ENCODE data around the gene NPC1. TPM values are rescaled to one million over a fixed set of nuclear protein-coding genes. Genes with fewer than 3 reads are reported as not detected.

NPC1 gene
- total and polyA plus RNA-seq, 2 of the 8 experiments (the other 6 are each of a cell fraction or from before 2014, with no cell fraction given): 34.1 to 39.5 TPM

GRCh38 chr18:23573626-23574431, 12.5 kb downstream of the NPC1 start:
- Histone ChIP-seq H3K23ac (ENCODE audit: insufficient read length) (no peak overlapping the region), H2AK5ac (ENCODE audit: low read depth, low read length) (no peak overlapping the region), H3K4me3 (ENCODE audit: extremely low read depth in 1 of 4, insufficient read depth in 2 of 4, low read depth in 3 of 4, low read length in 4 of 4) (no peak overlapping the region), H3K36me3 (ENCODE audit: control insufficient read depth in 2 of 4, insufficient read depth in 4 of 4, low read length in 3 of 4) (peaks cover 0 to 25% (median 5%) of the 10 kb centered on the region in 4 experiments; a peak in 5 of 8 replicates), H3K4ac (replicated peaks; ENCODE audit: insufficient read length, low read depth, low read length) (no peak overlapping the region), H2BK120ac (replicated peaks; ENCODE audit: low read depth, low read length) (no peak overlapping the region), H2AFZ (ENCODE audit: low read length) (no peak overlapping the region), H4K91ac (replicated peaks; ENCODE audit: insufficient read length, low read length) (no peak overlapping the region), H3K4me1 (replicated peaks in 1 of 4; ENCODE audit: control insufficient read depth in 3 of 4, insufficient read depth in 4 of 4, low read length in 3 of 4) (peaks cover 0 to 4% (median 1%) of the 10 kb centered on the region in 4 experiments; a peak in 2 of 7 replicates), H4K20me1 (replicated peaks in 1 of 2; ENCODE audit: control insufficient read depth in 1 of 2, insufficient read depth in 2 of 2, low read length in 2 of 2) (peaks cover 0 to 2% of the 10 kb centered on the region in 2 experiments), H3K27me3 (replicated peaks in 1 of 4; ENCODE audit: control insufficient read depth in 3 of 4, extremely low read depth in 1 of 4, insufficient read depth in 3 of 4, low read length in 3 of 4) (no peaks in the 10 kb centered on the region), H4K5ac (ENCODE audit: insufficient read length, low read depth, low read length) (no peak overlapping the region), H2BK15ac (ENCODE audit: low read length) (no peak overlapping the region), H2BK5ac (ENCODE audit: low read depth, low read length) (no peak overlapping the region), H3K79me2 (ENCODE audit: control insufficient read depth in 1 of 2, insufficient read depth in 2 of 2, low read length in 2 of 2) (peaks cover 0 to 9% of the 10 kb centered on the region in 2 experiments; a peak in 2 of 4 replicates), H2BK12ac (ENCODE audit: low read depth, low read length) (no peak overlapping the region), H3K14ac (ENCODE audit: insufficient read length) (no peak overlapping the region), H3K23me2 (ENCODE audit: low read depth, low read length) (no peaks in the 10 kb centered on the region), H3K56ac (replicated peaks; ENCODE audit: insufficient read length, low read depth, low read length) (no peak overlapping the region), H3K79me1 (ENCODE audit: low read depth, low read length) (peaks cover 4% of the 10 kb centered on the region), H3K9me3 (ENCODE audit: insufficient read depth in 2 of 2, low read depth in 1 of 2, low read length in 1 of 2) (no peaks in the 10 kb centered on the region), H3K4me2 (ENCODE audit: insufficient read depth in 1 of 2, low read depth in 2 of 2, low read length in 2 of 2) (no peak overlapping the region), H4K8ac (ENCODE audit: extremely low read depth, insufficient read depth, low read length) (no peak overlapping the region), H3K27ac (ENCODE audit: low read depth, low read length) (no peak overlapping the region), H3K18ac (ENCODE audit: extremely low read depth, low read length) (no peak overlapping the region), H3K9ac (replicated peaks in 1 of 4; ENCODE audit: extremely low read depth in 1 of 4, low read depth in 3 of 4, low read length in 3 of 4) (no peak overlapping the region), H2BK20ac (ENCODE audit: low read length) (no peak overlapping the region)
- FAIRE-seq: no peak
- 61% methylated on average over 6 of the region's 6 CpGs; no CpG with 5 or more reads in 1 of the 2 experiments for WGBS, 2 experiments (ENCODE audit: extremely low coverage in 1 of 2, insufficient coverage in 1 of 2, insufficient read length in 1 of 2, insufficient replicate concordance in 2 of 2, low coverage in 1 of 2, low lambda C conversion rate in 2 of 2, missing lambda C conversion rate in 1 of 2)
- no peak for TF ChIP-seq FOSL1 (IDR thresholded peaks at IDR 0.05; ENCODE audit: insufficient read depth, low read depth, low read length)
- no peak for TF ChIP-seq SP4 (IDR thresholded peaks at IDR 0.05; ENCODE audit: low read length)
- no peak for TF ChIP-seq JUND (IDR thresholded peaks at IDR 0.05; ENCODE audit: low read length)
- no peak for TF ChIP-seq BACH1 (IDR thresholded peaks at IDR 0.05; ENCODE audit: low read length)
- TF ChIP-seq KDM5A (IDR thresholded peaks at IDR 0.05; ENCODE audit: low read length): no peak
- no peak for TF ChIP-seq NANOG (IDR thresholded peaks at IDR 0.05; ENCODE audit: insufficient read depth, low read depth, low read length, poor library complexity, severe bottlenecking)
- no peak for TF ChIP-seq SP2 (IDR thresholded peaks at IDR 0.05; ENCODE audit: low read length)
- no peak for TF ChIP-seq SIN3A (conservative IDR thresholded peaks at IDR 0.05 in 1 of 2, IDR thresholded peaks at IDR 0.05 in 1 of 2; ENCODE audit: low read depth in 1 of 2, low read length in 2 of 2)
- TF ChIP-seq CHD1 (IDR thresholded peaks at IDR 0.05; ENCODE audit: low read depth, low read length): no peak
- no peak for TF ChIP-seq POU5F1 (IDR thresholded peaks at IDR 0.05; ENCODE audit: low read depth, low read length)
- no peak for TF ChIP-seq EZH2 (IDR thresholded peaks at IDR 0.05; ENCODE audit: low read depth, low read length, severe bottlenecking)
- no peak for TF ChIP-seq PHF8 (conservative IDR thresholded peaks at IDR 0.05; ENCODE audit: low read depth, low read length)
- DNase-seq (ENCODE audit: low read depth in 1 of 2, low spot score in 2 of 2): peak in 1 of 2 experiments; percentile 27
- ChIA-PET CTCF (ENCODE audit: partially characterized antibody) (interaction anchor here (0.6 to 1.3 kb wide), 2 partner anchors 25 to 867 kb away, joined by 3 to 4 read pairs; no protein-coding TSS in a partner anchor), POLR2A (ENCODE audit: partially characterized antibody) (no interaction called here)

Data from H1 (cell line).